ENCODE results near the gene ZNF407.

Gene ZNF407

GRCh38 chr18:74996996-74997395 is 399.3 kb downstream of the ZNF407 start:
- DNase-seq (ENCODE audit: low read depth): no peak
- no peak for TF ChIP-seq CTCF (IDR thresholded peaks at IDR 0.05; ENCODE audit: low read depth, low read length, missing control alignments)
- in situ Hi-C loops (cut with HindIII; ENCODE audit: low sequenced_read_pairs): no loop called here
- H3K4me3 ChIP-seq (ENCODE audit: low read depth, low read length): no peak overlapping the region

GRCh38 chr18:75000920-75001319 is 403.2 kb downstream of the ZNF407 start:
- no peak overlapping the region for H3K4me3 ChIP-seq (ENCODE audit: low read depth, low read length)
- no peak for TF ChIP-seq CTCF (IDR thresholded peaks at IDR 0.05; ENCODE audit: low read depth, low read length, missing control alignments)

GRCh38 chr18:75003039-75003438 is 405.4 kb downstream of the ZNF407 start:
- in situ Hi-C loops (cut with HindIII; ENCODE audit: low sequenced_read_pairs): no loop called here
- TF ChIP-seq CTCF (IDR thresholded peaks at IDR 0.05; ENCODE audit: low read depth, low read length, missing control alignments): no peak
- no peak for DNase-seq (ENCODE audit: low read depth)

More at GRCh38 chr18:75000920-75001319, 403.2 kb downstream of the ZNF407 start:
- in situ Hi-C loops (cut with HindIII; ENCODE audit: low sequenced_read_pairs): no loop called here
- DNase-seq (ENCODE audit: low read depth): no peak

GRCh38 chr18:75003764-75004690 is 406.4 kb downstream of the ZNF407 start:
- H3K4me3 ChIP-seq (ENCODE audit: low read depth, low read length): no peak overlapping the region
- in situ Hi-C loops (cut with HindIII; ENCODE audit: low sequenced_read_pairs): no loop called here
- no peak for TF ChIP-seq CTCF (IDR thresholded peaks at IDR 0.05; ENCODE audit: low read depth, low read length, missing control alignments)
- DNase-seq (ENCODE audit: low read depth): no peak

More at GRCh38 chr18:75003039-75003438, 405.4 kb downstream of the ZNF407 start:
- H3K4me3 ChIP-seq (ENCODE audit: low read depth, low read length): no peak overlapping the region

- no peak for TF ChIP-seq CTCF (IDR thresholded peaks at IDR 0.05; ENCODE audit: low read depth, low read length, missing control alignments)
- in situ Hi-C loops (cut with HindIII; ENCODE audit: low sequenced_read_pairs): no loop called here
- DNase-seq (ENCODE audit: low read depth): no peak
These were observed 408.0 kb downstream of the ZNF407 start for GRCh38 chr18:75005626-75006025.

GRCh38 chr18:75008186-75008585 is 410.5 kb downstream of the ZNF407 start:
- TF ChIP-seq CTCF (IDR thresholded peaks at IDR 0.05; ENCODE audit: low read depth, low read length, missing control alignments): no peak
- in situ Hi-C loops (cut with HindIII; ENCODE audit: low sequenced_read_pairs): no loop called here
- DNase-seq (ENCODE audit: low read depth): no peak
- H3K4me3 ChIP-seq (ENCODE audit: low read depth, low read length): no peak overlapping the region

More at GRCh38 chr18:75005626-75006025, 408.0 kb downstream of the ZNF407 start:
- no peak overlapping the region for H3K4me3 ChIP-seq (ENCODE audit: low read depth, low read length)
